GM10266 (cell line): ENCODE measurements around the gene ACADS.
"Not testable (repeated sequence)": the region's sequence is repeated elsewhere in the genome, so short reads cannot be mapped to it uniquely, and the experiment has no call there.

Source experiments
- DNase-seq: peaks from one replicate; pipeline ENCODE4 v3.0.0; 2012; ENCODE audit errors: extremely low spot score
- TF ChIP-seq, protein P1 (sequence below): IDR thresholded peaks from 2 replicates; pipeline ENCODE4 v1.5.1; 2012; ENCODE audit warnings: mild to moderate bottlenecking, low read depth; ENCODE audit not compliant: control insufficient read depth, insufficient read depth; ENCODE audit errors: missing control alignments

The ACADS gene

DNA sequence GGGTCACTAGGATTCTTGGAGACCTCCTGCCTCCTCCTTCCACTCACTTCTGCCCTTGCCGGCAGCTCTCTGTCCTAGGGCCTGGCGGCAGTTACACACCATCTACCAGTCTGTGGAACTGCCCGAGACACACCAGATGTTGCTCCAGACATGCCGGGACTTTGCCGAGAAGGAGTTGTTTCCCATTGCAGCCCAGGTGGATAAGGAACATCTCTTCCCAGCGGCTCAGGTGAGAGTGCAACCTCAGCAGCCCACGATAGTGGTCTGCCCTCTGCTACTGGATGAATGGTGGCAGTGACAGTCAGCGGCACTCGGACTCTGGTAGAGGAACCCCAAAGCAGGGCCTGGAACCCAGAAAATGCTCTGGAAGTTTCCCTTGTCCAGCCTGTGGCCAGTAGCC is 1.3 kb downstream of the ACADS start:
- DNase-seq, result no peak
- TF ChIP-seq, protein P1, sequence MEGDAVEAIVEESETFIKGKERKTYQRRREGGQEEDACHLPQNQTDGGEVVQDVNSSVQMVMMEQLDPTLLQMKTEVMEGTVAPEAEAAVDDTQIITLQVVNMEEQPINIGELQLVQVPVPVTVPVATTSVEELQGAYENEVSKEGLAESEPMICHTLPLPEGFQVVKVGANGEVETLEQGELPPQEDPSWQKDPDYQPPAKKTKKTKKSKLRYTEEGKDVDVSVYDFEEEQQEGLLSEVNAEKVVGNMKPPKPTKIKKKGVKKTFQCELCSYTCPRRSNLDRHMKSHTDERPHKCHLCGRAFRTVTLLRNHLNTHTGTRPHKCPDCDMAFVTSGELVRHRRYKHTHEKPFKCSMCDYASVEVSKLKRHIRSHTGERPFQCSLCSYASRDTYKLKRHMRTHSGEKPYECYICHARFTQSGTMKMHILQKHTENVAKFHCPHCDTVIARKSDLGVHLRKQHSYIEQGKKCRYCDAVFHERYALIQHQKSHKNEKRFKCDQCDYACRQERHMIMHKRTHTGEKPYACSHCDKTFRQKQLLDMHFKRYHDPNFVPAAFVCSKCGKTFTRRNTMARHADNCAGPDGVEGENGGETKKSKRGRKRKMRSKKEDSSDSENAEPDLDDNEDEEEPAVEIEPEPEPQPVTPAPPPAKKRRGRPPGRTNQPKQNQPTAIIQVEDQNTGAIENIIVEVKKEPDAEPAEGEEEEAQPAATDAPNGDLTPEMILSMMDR, result no peak

DNA sequence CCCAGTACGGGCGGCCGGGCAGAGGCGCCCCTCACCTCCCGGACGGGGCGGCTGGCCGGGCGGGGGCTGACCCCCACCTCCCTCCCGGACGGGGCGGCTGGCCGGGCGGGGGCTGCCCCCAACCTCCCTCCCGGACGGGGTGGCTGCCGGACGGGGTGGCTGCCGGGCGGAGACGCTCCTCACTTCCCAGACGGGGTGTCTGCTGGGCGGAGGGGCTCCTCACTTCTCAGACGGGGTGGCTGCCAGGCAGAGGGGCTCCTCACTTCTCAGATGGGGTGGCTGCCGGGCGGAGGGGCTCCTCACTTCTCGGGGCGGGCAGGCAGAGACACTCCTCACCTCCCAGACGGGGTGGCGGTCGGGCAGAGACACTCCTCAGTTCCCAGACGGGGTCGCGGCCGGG is 6.6 kb downstream of the ACADS start:
- DNase-seq, result not testable (repeated sequence)

DNA sequence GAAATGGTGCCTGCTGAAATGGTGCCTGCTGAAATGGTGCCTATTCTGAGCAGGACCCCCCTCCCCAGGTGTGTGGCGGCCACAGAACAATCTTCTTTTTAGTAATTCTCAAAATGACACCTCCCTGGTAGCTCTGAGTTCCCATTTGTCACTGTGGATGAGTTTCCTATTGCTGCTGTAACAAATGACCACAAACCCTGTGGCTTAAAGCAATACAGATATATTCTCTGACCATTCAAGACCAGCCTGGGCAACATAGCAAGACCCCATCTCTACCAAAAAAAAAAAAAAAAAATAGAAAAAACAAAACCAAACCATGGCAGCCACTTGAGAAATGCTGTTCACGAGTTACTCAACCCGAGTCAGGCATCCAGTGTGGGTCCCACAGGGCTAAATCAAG is 7.9 kb downstream of the ACADS start:
- TF ChIP-seq, protein P1, result no peak

DNA sequence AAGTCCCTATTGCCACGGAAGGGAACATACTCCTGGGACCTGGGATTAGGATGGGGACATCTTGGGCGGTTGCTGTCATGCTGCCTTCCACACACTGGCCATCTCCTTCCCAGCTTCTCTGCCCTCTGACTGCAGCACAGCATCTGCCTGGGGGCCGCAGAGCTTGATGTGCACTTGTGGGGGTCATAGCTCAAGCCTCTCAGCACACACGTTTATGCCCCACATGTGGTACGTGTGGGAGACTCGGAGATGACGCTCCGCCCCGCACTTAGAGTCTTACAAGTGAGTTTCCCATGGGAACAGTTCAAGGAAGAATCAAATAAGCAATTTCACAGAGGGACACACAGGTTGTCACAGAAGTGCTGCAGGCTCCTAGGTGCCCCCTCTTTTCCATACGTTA is 8.6 kb downstream of the ACADS start:
- TF ChIP-seq, protein P1, result no peak

More for the DNA sequence above, 7.9 kb downstream of the ACADS start:
- DNase-seq, result no peak

DNA sequence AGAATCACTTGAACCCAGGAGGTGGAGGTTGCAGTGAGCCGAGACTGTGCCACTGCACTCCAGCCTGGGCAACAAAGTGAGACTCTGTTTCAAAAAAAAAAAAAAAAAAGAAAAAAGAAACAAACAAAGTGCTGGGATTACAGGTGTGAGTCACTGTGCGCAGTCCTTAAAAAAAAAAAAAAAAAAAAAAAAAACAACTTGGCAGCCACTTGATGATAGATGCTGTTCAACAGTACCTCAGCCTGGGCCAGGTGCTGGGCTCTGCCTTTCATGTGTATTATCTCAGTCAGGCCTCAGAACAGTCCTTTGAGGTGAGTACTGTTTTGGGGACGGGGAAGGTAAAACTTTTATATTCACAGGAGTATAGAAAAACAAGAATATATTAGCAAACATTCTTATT is 9.6 kb downstream of the ACADS start:
- DNase-seq, result no peak
- TF ChIP-seq, protein P1, result no peak

More for the DNA sequence above, 8.6 kb downstream of the ACADS start:
- no peak for DNase-seq

DNA sequence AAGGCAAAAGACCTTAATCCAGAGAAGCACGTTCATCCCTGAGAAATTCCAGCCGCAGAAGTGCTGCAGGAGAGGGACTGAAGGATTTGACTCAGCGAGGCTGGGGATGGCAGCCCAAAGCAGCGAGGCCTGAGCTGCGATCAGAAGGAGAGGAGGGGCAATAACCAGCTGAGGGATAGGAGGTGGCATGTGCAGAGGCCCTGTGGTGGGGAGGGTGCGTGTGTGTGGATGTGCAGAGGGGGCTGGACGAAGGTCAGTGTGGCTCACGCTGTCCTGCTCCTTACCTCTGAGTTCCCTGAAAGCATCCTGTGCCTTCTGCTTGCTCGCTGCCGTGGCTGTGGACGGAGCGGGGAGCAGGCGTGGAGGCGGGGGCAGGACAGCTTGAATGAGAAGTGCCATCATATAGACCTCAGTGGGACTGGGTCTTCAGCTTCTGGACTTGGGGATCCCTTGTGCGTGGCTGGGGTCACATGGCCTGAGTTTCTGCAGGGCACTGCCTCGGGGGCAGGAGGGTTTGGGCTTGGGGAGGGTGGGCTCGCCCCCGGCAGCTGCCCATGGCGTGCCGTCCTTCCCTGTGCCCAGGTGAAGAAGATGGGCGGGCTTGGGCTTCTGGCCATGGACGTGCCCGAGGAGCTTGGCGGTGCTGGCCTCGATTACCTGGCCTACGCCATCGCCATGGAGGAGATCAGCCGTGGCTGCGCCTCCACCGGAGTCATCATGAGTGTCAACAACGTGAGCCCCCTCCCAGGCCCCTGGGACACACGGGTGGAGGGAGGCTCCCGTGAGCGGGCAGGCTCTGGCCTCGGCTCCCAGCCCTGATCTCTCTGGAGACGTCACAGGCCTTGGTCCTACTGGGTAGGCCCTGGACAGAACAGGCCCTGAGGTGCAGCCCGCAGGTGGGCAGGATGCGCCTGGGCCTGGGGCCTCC is 11.0 kb downstream of the ACADS start:
- DNase-seq, result no peak
- TF ChIP-seq, protein P1, result no peak

DNA sequence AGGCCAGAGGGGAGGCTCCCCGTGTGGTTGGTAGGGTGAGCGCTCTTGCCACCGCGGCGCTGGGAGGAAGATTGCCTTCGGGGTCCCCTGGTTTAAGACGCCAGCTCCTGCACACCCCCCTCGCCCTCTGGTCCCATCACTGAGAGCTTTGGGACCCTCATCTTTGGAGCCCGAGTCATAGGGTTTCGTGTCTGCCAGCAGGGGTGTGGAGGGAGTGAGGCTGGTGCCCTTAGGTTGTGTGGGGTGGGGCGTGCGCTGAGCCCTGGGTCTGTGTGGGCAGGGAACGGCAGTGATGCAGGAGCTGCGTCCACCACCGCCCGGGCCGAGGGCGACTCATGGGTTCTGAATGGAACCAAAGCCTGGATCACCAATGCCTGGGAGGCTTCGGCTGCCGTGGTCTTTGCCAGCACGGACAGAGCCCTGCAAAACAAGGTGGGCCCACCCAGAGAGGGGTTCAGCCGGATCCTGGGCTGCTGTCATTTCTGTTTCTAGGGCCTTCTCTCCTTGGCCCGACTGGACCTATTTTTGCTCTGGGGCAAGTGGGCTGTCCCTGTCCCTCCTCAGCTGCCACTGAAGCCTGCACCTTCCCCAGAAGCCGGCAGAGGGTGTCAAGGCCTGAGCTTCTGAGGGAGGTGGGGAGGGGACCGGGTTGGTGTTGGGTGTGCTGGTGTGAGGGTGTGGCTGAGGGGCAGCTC is 12.1 kb downstream of the ACADS start:
- TF ChIP-seq, protein P1, result peak; percentile 5
- DNase-seq, result peak; percentile 49
